Upper lobe of left lung (tissue), 4 donors: Measurements from ENCODE around the gene CADPS.

Experiments used
- CTCF ChIP-seq, 6 experiments: fragments of 450-650 bp in 4 of 6; fragments of 200-600 bp in 2 of 6; sonication (generic) in 2 of 6; IDR thresholded peaks; one replicate each; pipeline ENCODE4 v1.5.1; 2016 to 2019; ENCODE audit warnings: antibody characterized with exemption in 6 of 6
- POLR2A ChIP-seq, 4 donors: fragments of 450-650 bp; IDR thresholded peaks; one replicate each; pipeline ENCODE4 v1.5.1; 2016 to 2017; ENCODE audit warnings: antibody characterized with exemption in 4 of 4, mild to moderate bottlenecking in 2 of 4

GRCh38 chr3:62768896-62769295 is 106.3 kb downstream of the CADPS start:
- TF ChIP-seq CTCF (IDR thresholded peaks at IDR 0.05): no peak
- no peak for TF ChIP-seq POLR2A (IDR thresholded peaks at IDR 0.05)
